GM18505 (cell line): ENCODE results near the gene PLBD2.

ENCODE experiments used
- ATAC-seq: cut with Tn5 transposase; IDR thresholded peaks from one replicate; pipeline ENCODE4 v1.9.1; 2021; ENCODE audit not compliant: unreplicated experiment
- POLR2A ChIP-seq: IDR thresholded peaks from 4 replicates; pipeline ENCODE4 v1.6.1; 2011; ENCODE audit warnings: borderline replicate concordance; ENCODE audit not compliant: insufficient read depth, insufficient read length; ENCODE audit errors: extremely low read depth

The PLBD2 gene

DNA sequence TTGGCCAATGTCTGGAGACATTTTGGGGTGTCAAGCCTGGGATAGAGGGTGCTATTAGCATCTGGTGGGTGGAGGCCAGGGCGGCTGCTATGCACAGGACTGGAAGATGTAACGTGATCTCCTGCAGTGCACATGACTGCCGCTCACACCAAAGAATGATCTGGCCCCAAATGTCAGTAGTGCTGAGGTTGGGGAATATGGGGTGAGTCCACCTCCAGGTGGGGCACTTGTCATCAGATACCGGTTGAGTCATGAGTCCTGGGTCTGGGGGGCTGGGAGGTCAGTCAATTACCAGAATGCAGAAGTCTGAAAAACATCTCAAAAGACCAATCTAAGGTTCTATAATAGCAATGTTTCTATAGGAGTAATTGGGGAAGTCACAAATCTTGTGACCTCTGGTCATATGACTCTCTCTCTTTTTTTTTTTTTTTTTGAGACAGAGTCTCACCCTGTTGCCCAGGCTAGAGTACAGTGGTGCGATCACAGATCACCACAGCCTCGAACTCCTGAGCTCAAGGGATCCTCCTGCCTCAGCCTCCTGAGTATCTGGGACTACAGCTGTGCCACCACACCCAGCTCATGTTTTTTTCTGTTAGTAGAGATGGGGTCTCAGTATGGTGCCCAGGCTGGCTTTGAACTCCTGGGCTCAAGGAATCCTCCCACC is 57.8 kb downstream of the PLBD2 start:
- no peak for ATAC-seq
- no peak for TF ChIP-seq POLR2A

DNA sequence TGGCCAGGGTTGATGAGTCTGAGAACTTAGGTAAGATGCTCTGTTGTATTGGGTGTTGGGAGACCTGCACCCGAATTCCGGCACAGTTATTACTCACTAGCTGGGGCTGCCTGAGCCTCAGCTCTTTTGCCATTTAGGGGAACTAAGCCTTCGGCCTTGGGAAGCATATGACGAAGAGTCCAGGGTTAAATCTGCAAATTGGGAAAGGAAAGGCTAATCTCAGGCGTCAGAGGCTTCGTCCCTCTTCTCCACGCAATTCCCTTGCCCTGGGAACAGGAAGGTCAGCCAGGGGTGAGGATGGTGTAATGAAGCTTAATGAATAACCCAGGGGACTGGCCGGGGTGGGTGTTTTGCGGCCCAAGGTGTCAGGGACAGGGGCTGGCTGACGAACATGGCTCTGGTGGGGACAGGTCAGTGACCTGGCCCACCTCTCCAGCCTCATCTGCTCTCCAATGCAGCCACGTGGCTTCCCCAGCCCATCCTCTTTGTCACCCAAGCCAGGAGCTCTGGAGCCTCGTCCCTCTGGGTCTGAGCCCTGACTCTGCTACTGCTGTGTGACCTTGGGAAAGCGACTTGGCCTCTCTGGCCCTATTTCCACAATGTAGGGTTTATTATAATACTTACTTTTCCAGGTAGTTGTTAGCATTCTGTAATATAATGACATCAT is 60.0 kb downstream of the PLBD2 start:
- no peak for TF ChIP-seq POLR2A
- ATAC-seq = no peak

DNA sequence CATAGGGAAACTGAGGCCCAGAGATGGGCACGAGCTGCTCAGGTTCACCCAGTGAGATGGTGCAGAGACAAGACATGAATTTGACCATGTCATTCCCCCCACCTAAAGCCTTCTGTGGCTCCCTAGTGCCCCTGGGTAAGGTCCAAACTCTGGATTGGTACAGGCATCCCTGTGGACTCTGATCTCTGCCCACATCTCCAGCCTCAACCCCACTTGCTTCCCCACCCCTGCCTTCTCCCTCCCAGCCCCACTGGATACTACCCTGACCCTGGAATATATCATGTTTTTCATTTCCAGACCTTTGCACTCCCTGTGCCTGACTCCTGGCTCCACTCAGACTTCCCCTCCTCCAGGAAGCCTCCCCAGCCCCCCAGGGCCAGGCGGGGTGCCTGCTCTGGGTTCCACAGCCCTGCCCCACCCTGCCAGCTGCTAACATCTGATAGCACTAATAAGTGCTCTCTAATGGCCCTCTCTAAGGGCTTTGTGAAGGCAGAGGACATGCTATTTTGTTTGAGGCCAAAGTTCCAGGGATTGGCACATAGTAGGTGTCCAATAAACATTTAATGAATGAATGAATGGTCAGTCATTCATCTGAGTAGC is 62.7 kb downstream of the PLBD2 start:
- TF ChIP-seq POLR2A = no peak
- ATAC-seq = no peak

DNA sequence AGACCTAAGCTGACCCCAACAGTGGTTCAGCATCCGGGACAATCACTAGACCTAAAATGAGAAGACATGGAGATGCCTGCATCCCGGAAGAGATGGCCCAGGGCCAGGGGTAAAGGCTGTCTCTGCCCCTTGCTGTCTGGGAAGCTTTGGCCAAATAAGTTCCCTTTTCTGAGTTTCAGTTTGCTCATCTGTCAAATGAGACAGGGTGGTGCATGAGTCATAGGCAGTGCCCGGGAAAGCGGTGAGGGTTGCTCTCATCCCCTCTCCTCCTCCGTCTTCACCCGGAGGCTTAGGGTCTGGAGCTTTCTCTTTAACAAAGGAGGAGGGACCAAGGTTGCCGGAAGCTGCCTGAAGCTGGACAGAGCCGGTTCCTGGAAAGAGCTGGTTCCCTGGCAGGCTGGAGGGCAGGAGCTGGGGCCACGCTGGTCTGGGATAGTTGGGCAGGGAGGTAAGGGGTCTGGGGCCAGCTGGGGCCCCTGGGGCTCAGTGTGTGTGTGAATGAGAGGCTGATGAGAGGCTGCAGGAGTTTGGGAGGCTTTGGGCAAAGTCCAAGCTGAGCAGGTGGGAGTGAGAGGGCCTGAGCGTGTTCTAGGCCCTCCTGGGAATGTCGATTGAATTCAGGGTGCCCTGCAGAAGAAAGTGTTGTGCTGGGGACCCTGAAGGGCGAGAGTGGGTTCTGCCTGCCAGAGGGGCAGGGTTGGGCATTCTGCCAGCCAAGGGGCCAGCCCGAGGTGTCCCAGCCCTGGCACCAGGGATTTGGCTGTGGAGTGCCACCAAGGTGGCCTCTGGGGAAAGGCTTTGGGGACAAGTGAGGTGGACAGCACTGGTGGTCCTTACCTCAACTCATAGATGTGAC is 63.9 kb downstream of the PLBD2 start, which contains the start of gene SDSL:
Gene SDSL, plus strand, starts transcription at position 351 of the 856 bp plus-strand sequence. CDS start 5,603 bp downstream, outside the sequence.
- peak; percentile 81 for ATAC-seq
- peak; percentile 71 for TF ChIP-seq POLR2A

DNA sequence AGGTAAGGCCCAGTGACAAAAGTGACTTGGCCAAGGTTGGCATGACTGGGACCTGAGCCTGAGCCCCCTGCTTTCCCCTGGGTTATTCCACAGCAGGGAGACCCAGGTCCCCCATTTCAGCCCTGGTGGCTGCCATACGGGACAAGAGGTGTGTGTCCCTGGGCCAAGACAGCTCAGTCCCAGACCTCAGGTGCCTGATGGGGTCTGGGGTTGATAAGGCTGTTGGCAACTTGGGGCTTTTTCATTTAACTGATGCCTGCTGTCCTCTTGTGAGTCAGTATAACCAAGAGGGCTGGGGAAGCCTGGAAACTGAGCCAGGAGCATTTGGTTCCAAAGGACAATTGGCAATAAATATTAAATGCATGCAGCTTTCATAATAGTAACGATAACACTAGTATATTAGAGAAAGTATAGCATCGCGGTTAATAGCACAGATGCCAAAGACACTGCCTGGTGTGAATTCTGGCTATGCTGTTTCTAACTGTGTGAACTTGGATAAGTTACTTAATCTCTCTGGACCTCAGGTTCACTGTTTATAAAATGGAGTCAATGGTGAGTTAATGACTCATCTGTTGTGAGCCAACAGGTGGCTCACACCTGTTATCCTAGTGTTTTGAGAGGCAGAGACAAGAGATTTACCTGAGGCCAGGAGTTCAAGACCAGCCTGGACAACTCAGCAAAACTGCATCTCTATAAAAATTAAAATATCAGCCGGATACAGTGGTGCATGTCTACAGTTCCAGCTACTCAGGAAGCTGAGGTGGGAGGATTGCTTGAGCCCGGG is 64.7 kb downstream of the PLBD2 start:
- peak; percentile 2 for ATAC-seq
- TF ChIP-seq POLR2A = no peak

DNA sequence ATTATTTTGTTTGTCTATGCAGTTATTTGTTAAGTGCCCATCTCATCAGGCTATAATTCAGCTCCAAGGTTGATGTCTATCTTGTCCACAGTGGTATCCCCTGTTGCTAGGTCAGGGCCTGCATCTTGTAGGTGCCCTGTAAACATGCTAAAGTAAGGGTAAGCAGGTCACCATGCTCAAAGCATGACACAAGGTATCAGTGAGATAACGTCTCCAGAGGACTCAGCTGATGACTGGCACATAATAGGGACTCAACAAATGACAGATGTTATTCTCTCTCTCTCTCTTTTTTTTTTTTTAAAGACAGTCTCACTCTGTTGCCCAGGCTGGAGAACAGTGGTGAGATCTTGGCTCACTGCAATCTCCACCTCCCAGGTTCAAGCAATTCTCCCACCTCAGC is 66.1 kb downstream of the PLBD2 start:
- no peak for TF ChIP-seq POLR2A
- ATAC-seq = no peak

DNA sequence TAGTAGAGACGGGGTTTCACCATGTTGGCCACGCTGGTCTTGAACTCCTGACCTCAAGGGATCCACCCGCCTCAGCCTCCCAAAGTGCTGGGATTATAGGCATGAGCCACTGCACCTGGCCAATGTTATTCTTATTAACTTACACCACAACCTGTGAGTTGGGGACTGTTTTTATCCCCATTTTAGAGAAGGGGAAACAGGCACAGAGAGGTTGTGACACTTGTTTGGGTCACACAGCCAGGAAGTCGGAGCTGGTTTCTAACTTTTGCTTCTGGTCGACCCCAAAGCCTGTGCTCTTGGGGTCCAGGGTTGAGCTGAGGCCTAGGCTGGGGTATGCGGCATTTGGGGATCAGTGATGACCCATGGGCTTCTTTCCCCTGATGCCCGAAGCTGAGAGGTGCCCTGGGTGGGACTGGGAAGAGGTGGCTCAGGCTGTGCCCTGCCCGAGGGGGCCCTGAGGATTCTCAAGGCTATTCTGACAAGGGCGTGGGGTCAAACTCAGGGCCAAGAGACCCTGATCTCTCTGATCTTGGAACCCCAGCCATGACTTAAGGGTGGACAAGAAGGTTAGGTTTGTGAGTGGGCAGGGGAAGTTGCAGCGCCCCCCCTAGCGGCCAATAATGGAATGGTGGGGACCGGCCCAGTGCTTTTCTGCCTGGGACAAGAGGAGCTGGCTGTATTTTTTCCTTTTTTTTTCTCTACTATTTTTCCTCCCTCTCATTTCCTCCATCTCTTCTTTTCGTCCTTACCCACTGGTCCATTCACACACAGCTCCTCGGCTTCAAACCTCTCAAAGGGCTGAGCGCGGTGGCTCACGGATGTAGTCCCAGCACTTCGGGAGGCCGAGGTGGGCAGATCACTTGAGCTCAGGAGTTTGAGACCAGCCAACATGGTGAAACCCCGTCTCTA is 66.8 kb downstream of the PLBD2 start:
- no peak for TF ChIP-seq POLR2A
- ATAC-seq = no peak

DNA sequence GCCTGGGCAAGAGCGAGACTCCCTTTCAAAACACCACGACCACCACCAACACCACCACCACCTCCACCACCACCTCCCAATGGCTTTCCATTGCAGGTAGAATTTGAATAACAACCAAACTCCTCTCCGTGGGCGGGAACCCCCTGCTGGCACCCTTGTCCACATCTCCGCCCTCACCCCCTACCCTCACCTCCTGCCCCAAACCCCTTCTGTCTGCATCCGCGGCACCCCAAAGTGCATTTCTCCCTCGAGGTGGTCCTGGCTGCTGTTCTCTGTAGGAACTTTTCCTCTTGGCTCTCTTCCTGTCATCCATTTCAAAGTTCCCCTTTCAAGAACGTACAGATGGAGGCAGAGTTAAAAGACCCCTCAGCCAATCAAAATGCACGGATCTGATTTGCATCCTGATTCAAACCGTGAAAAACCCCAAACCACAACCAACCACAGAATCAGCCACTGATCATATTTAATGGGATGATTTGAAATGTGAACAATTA is 67.6 kb downstream of the PLBD2 start:
- no peak for ATAC-seq
- no peak for TF ChIP-seq POLR2A

DNA sequence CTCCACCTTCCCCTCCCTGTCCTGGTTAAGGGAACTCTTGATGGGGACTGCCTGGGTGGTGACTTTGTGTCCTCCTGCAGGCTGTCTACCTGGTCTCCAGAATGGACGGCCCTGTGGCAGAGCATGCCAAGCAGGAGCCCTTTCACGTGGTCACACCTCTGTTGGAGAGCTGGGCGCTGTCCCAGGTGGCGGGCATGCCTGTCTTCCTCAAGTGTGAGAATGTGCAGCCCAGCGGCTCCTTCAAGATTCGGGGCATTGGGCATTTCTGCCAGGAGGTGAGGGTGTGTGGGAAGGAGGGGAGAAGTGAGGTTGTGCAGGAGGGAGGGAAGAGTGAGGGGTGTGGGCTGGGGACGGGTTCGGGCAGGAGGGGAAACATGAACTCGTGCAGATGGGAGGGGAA is 69.5 kb downstream of the PLBD2 start:
- no peak for TF ChIP-seq POLR2A
- no peak for ATAC-seq

DNA sequence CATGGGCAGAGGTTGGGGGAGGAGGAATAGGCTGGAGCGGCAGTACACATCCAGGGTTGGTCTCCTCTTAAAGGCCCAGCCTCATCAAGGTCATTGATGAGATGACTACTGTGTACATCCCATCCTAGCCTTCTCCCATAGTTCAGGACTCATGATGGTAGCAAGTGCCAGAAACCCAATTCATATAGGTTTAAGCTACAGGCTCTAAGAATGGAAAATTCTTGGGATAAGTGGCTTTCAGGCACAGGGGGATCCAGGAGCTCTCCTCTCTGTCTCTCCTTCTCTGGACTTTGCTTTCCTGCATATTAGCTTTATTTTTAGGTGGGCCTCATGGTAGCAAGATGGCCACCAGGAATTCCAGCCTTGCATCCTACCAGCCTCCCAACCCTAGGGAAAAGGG is 70.1 kb downstream of the PLBD2 start:
- TF ChIP-seq POLR2A = no peak
- no peak for ATAC-seq

DNA sequence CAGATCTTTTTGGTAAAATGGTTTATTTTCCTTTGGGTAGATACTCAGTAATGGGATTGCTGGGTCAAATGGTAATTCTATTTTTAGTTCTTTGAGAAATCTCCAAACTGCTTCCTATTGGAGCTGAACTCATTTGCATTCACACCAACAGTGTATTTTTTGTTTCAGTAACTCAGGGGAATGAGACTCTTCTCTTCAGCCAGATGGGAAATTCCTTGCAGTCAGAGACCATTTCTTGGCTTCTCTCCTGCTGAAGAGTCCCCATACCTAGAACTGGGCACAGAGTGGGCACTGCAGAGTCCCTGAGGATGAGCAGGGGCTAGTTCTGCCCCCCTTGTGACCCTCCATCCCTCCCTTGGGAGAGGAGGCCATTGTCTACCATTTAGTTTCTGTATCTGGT is 74.6 kb downstream of the PLBD2 start:
- TF ChIP-seq POLR2A = no peak
- ATAC-seq = no peak
